Hepatocyte (in vitro differentiated cells): Measurements from ENCODE around the gene PLCB4. TPM values are rescaled to one million over a fixed set of nuclear protein-coding genes. Genes with fewer than 3 reads are reported as not detected.
A peak's percentile ranks its signal among the peaks of the same experiment; 100 is the strongest.

Experiments used
- DNase-seq: peaks from one replicate; pipeline ENCODE4 v3.0.0-alpha.2; 2016; ENCODE audit warnings: low spot score
- H2AFZ ChIP-seq: fragments of 200-600 bp; sonication (generic); 2 replicates; pipeline ENCODE4 v1.6.0; 2016; ENCODE audit warnings: antibody characterized with exemption, mild to moderate bottlenecking
- H3K27ac ChIP-seq: fragments of 200-600 bp; sonication (generic); 2 replicates; pipeline ENCODE4 v1.5.1; 2016; ENCODE audit warnings: mild to moderate bottlenecking
- H3K27me3 ChIP-seq: fragments of 200-600 bp; sonication (generic); 2 replicates; pipeline ENCODE4 v1.6.1; 2016
- H3K36me3 ChIP-seq: fragments of 200-600 bp; sonication (generic); replicated peaks from 2 replicates; pipeline ENCODE4 v1.5.1; 2016; ENCODE audit warnings: low read depth; ENCODE audit not compliant: insufficient read depth
- H3K4me1 ChIP-seq: fragments of 200-600 bp; sonication (generic); 2 replicates; pipeline ENCODE4 v1.5.1; 2016; ENCODE audit warnings: mild to moderate bottlenecking, moderate library complexity; ENCODE audit not compliant: insufficient read depth
- H3K4me2 ChIP-seq: fragments of 200-600 bp; sonication (generic); 2 replicates; pipeline ENCODE4 v1.6.0; 2016
- H3K4me3 ChIP-seq: fragments of 200-600 bp; sonication (generic); 2 replicates; pipeline ENCODE4 v1.5.1; 2016; ENCODE audit warnings: mild to moderate bottlenecking
- H3K79me2 ChIP-seq: fragments of 200-600 bp; sonication (generic); 2 replicates; pipeline ENCODE4 v1.6.0; 2017; ENCODE audit warnings: mild to moderate bottlenecking
- H3K9me2 ChIP-seq: fragments of 200-600 bp; sonication (generic); replicated peaks from 2 replicates; pipeline ENCODE4 v1.6.0; 2017; ENCODE audit warnings: mild to moderate bottlenecking; ENCODE audit not compliant: insufficient read depth
- H3K9me3 ChIP-seq: fragments of 200-600 bp; sonication (generic); 2 replicates; pipeline ENCODE4 v1.5.1; 2016; ENCODE audit warnings: low read depth, mild to moderate bottlenecking
- H4K20me1 ChIP-seq: fragments of 200-600 bp; sonication (generic); 2 replicates; pipeline ENCODE4 v1.6.0; 2016; ENCODE audit warnings: mild to moderate bottlenecking; ENCODE audit not compliant: insufficient read depth, poor library complexity, severe bottlenecking
- EZH2 ChIP-seq: fragments of 200-600 bp; sonication (generic); IDR thresholded peaks from 2 replicates; pipeline ENCODE4 v1.6.1; 2016; ENCODE audit warnings: antibody characterized with exemption, mild to moderate bottlenecking, borderline replicate concordance
- EZH2phosphoT487 ChIP-seq: fragments of 200-600 bp; sonication (generic); IDR thresholded peaks from one replicate; pipeline ENCODE4 v1.6.1; 2018; ENCODE audit warnings: antibody characterized with exemption, mild to moderate bottlenecking, low read depth, moderate library complexity; ENCODE audit not compliant: unreplicated experiment, severe bottlenecking
- WGBS: methylation state at CpG from one replicate; pipeline ENCODE4 v1.1.6; 2016; ENCODE audit warnings: low lambda C conversion rate; ENCODE audit errors: missing lambda C conversion rate; 5-methylcytosine and 5-hydroxymethylcytosine counted together
- polyA plus RNA-seq: library from polyadenylated mRNA; unstranded; fragments of >200 nt; fragmentation: Nextera tagmentation; extraction: Ambion mirVana; gene quantifications from 2 replicates; pipeline ENCODE4 v1.2.1, GENCODE V29; 2016
- total RNA-seq: library from RNA; depleted of rRNA; stranded (reverse); fragments of >200 nt; gene quantifications from 2 replicates; pipeline ENCODE4 v1.2.3, GENCODE V29; 2014
- TF ChIP-seq, protein P1 (sequence below): fragments of 200-600 bp; sonication (generic); IDR thresholded peaks from 2 replicates; pipeline ENCODE4 v1.5.1; 2016; ENCODE audit warnings: antibody characterized with exemption, mild to moderate bottlenecking; ENCODE audit not compliant: poor library complexity

Gene PLCB4
- total and polyA plus RNA-seq, 2 experiments from 2014 or later, result 6.4 to 15.0 TPM

DNA sequence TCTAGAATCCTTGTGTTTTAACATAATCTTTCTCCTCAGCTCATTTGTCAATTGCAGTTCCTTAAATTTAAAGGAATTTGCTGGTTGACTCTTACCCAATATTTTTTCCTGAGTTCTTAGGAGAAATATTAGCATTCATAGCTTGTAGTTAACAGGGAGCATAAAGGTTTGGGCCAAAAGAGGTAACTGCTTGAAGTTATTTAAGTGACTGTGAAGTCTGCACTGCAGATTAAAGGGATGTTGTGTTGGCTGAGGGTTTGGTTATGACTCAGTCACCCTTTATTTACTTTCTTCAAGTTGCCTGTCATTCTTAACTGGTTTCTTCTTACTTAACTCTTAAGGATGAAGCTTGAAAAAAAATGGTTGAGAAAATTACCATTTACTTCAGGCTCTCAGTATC is 225.2 kb downstream of the PLCB4 start:
- Histone ChIP-seq H3K79me2 (no peaks in the 10 kb centered on the region), H3K4me1 (no peaks in the 10 kb centered on the region), H3K9me3 (no peaks in the 10 kb centered on the region), H3K4me3 (no peak overlapping the region), H3K27me3 (no peaks in the 10 kb centered on the region), H3K9me2 (no peaks in the 10 kb centered on the region), H3K4me2 (no peak overlapping the region), H3K36me3 (no peaks in the 10 kb centered on the region), H3K27ac (no peak overlapping the region), H4K20me1 (no peaks in the 10 kb centered on the region), H2AFZ (no peak overlapping the region)
- DNase-seq, result peak; percentile 13
- TF ChIP-seq EZH2 (no peak), EZH2phosphoT487 (no peak)
- TF ChIP-seq, protein P1, sequence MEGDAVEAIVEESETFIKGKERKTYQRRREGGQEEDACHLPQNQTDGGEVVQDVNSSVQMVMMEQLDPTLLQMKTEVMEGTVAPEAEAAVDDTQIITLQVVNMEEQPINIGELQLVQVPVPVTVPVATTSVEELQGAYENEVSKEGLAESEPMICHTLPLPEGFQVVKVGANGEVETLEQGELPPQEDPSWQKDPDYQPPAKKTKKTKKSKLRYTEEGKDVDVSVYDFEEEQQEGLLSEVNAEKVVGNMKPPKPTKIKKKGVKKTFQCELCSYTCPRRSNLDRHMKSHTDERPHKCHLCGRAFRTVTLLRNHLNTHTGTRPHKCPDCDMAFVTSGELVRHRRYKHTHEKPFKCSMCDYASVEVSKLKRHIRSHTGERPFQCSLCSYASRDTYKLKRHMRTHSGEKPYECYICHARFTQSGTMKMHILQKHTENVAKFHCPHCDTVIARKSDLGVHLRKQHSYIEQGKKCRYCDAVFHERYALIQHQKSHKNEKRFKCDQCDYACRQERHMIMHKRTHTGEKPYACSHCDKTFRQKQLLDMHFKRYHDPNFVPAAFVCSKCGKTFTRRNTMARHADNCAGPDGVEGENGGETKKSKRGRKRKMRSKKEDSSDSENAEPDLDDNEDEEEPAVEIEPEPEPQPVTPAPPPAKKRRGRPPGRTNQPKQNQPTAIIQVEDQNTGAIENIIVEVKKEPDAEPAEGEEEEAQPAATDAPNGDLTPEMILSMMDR, result no peak

DNA sequence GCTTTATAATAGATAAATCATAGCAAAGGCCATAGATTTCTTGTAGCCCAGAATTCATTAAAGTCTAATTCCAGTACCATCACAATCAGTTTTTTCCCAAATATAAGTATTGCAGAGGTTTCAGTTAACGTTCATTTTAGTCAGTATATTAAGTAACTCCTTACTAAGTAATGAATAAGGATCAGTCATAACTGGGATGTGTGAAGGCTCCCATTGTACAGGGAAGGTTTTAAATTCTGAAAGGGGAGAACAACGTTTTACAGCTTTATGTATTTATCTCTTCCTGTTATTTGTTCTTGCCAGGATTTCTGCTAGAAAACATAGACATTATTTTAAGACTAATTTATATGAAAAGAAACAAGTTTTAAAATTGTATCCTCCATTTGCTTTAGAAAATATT is 230.0 kb downstream of the PLCB4 start:
- Histone ChIP-seq H2AFZ (no peak overlapping the region), H3K4me1 (peaks cover 3% of the 10 kb centered on the region), H3K27me3 (no peaks in the 10 kb centered on the region), H3K4me2 (no peak overlapping the region), H3K9me3 (no peaks in the 10 kb centered on the region), H3K4me3 (no peak overlapping the region), H3K27ac (no peak overlapping the region), H3K36me3 (no peaks in the 10 kb centered on the region), H3K9me2 (no peaks in the 10 kb centered on the region), H3K79me2 (no peaks in the 10 kb centered on the region), H4K20me1 (no peaks in the 10 kb centered on the region)
- TF ChIP-seq, protein P1, result no peak
- TF ChIP-seq EZH2phosphoT487 (no peak), EZH2 (no peak)
- no peak for DNase-seq
- WGBS, result 79% methylated on average over 2 of the region's 2 CpGs

DNA sequence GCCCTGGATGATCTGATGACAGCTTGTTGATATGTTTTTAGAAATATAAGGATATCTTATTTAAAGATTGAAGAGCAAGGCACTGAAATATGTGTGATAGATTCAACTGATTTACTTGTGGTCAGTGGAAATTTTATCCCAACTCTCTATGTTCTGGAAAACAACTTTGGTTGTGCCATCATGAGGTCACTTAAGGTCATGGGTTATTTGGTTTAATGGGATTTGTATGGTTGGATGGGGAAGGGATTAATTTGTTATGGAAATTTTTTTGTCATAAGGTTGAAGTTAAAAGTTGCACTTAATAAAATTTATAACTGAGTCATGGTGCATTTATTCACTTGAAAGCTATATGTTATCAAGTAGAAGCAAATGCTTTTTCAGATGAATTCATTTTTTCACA is 231.2 kb downstream of the PLCB4 start:
- Histone ChIP-seq H3K4me2 (no peak overlapping the region), H3K36me3 (no peaks in the 10 kb centered on the region)

More for the DNA sequence above, 231.2 kb downstream of the PLCB4 start:
- H3K27me3 ChIP-seq, result no peaks in the 10 kb centered on the region
- no peak overlapping the region for H3K4me3 ChIP-seq
- H3K79me2 ChIP-seq, result no peaks in the 10 kb centered on the region
- no peak for DNase-seq
- peaks cover 3% of the 10 kb centered on the region for H3K4me1 ChIP-seq
- TF ChIP-seq EZH2 (no peak), EZH2phosphoT487 (no peak)
- TF ChIP-seq, protein P1, result no peak
- H3K9me2 ChIP-seq, result no peaks in the 10 kb centered on the region
- H4K20me1 ChIP-seq, result no peaks in the 10 kb centered on the region
- no peak overlapping the region for H3K27ac ChIP-seq
- H2AFZ ChIP-seq, result no peak overlapping the region
- no peaks in the 10 kb centered on the region for H3K9me3 ChIP-seq
